ENCODE measurements around the gene TP53BP1.

DNA sequence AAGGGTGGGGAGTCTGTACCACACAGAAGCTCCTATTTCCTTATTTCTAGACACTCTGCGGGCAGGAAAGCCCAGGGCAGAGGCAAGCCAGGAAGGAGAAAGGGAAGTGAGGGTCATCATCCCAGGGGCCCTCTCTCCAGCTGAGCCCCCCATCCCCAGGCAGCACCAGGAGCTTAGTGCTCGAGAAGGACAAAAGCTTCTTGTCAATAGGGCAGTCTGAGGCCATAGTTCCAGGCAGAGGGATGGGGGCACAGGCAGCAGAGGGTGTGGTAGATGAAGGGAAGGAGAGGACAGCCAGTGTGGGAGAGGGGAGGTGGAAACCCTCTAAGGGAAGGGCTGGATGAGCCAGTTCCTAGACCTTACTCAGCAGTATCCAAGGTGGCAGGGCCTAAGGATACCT is 27.2 kb upstream of the TP53BP1 start:
- TF ChIP-seq, protein P1, sequence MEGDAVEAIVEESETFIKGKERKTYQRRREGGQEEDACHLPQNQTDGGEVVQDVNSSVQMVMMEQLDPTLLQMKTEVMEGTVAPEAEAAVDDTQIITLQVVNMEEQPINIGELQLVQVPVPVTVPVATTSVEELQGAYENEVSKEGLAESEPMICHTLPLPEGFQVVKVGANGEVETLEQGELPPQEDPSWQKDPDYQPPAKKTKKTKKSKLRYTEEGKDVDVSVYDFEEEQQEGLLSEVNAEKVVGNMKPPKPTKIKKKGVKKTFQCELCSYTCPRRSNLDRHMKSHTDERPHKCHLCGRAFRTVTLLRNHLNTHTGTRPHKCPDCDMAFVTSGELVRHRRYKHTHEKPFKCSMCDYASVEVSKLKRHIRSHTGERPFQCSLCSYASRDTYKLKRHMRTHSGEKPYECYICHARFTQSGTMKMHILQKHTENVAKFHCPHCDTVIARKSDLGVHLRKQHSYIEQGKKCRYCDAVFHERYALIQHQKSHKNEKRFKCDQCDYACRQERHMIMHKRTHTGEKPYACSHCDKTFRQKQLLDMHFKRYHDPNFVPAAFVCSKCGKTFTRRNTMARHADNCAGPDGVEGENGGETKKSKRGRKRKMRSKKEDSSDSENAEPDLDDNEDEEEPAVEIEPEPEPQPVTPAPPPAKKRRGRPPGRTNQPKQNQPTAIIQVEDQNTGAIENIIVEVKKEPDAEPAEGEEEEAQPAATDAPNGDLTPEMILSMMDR (IDR thresholded peaks at IDR 0.05; ENCODE audit: low read depth, low read length, poor library complexity, severe bottlenecking): no peak
- no peak for TF ChIP-seq EZH2phosphoT487 (IDR thresholded peaks at IDR 0.05; ENCODE audit: borderline replicate concordance, low read length)
